Measurements from ENCODE around the gene CRNKL1. TPM values are rescaled to one million over a fixed set of nuclear protein-coding genes. Genes with fewer than 3 reads are reported as not detected.

CRNKL1 gene
- total RNA-seq, 1 experiment from 2014 or later, result 20.4 TPM

- peak overlapping the region; percentile 29 for H2AFZ ChIP-seq (ENCODE audit: low read depth, low read length, poor library complexity, severe bottlenecking)
- POLR2A ChIA-PET, result interaction anchor here (0.8 to 1.5 kb wide), 4 partner anchors 9 to 18 kb away, joined by 3 to 4 read pairs (median 3); no protein-coding TSS in a partner anchor
- RAD21 ChIA-PET (ENCODE audit: low non-redundant PET in 1 of 2, low total read pairs in 2 of 2, uncharacterized antibody in 2 of 2, unreplicated experiment in 2 of 2), result no interaction called here
- H3K4me2 ChIP-seq (ENCODE audit: low read length), result peak overlapping the region; percentile 81
- H3K27ac ChIP-seq (ENCODE audit: low read depth, low read length), result peak overlapping the region; percentile 68
- ATAC-seq (peak; percentile 30), DNase-seq (ENCODE audit: low read depth, low spot score) (no peak)
- no peaks in the 10 kb centered on the region for H3K9me2 ChIP-seq (ENCODE audit: insufficient read depth)
- TF ChIP-seq POLR2A (IDR thresholded peaks at IDR 0.05; ENCODE audit: borderline replicate concordance, extremely low read depth, insufficient read depth, insufficient read length) (no peak), POLR2AphosphoS5 (IDR thresholded peaks at IDR 0.05; ENCODE audit: low read depth, low read length) (no peak), SP1 (IDR thresholded peaks at IDR 0.05; ENCODE audit: low read depth) (no peak), SIN3A (IDR thresholded peaks at IDR 0.05; ENCODE audit: low read depth) (no peak), ZNF274 (IDR thresholded peaks at IDR 0.05; ENCODE audit: low read depth, low read length) (no peak), FOSL1 (IDR thresholded peaks at IDR 0.05; ENCODE audit: low read depth) (no peak), CTCF (IDR thresholded peaks at IDR 0.05 in 2 of 3, conservative IDR thresholded peaks at IDR 0.05 in 1 of 3; ENCODE audit: borderline replicate concordance in 1 of 3, insufficient read depth in 1 of 3, low read depth in 2 of 3, low read length in 2 of 3) (no peak)
- no peaks in the 10 kb centered on the region for H3K9me3 ChIP-seq (ENCODE audit: control insufficient read depth in 1 of 2, insufficient read depth in 1 of 2, low read depth in 1 of 2, low read length in 2 of 2)
- H3K4me3 ChIP-seq (replicated peaks in 1 of 2; ENCODE audit: low read depth in 1 of 2, low read length in 2 of 2), result peak overlapping the region; percentile 85 to 95
- intact Hi-C loops (cut with micrococcal nuclease), result no loop called here
- H3K4me1 ChIP-seq (ENCODE audit: control insufficient read depth in 1 of 2, insufficient read depth in 2 of 2, low read length in 2 of 2), result peaks cover 9 to 15% of the 10 kb centered on the region in 2 experiments; a peak in 3 of 4 replicates
- CTCF ChIA-PET, result no interaction called here
- H3K79me2 ChIP-seq (ENCODE audit: insufficient read depth, low read length), result peaks cover 21% of the 10 kb centered on the region
- no peaks in the 10 kb centered on the region for H4K20me1 ChIP-seq (ENCODE audit: insufficient read depth)
- H3K9ac ChIP-seq (ENCODE audit: low read length), result peak overlapping the region; percentile 83
- BruUV-seq (replicated peaks), result no TSS peak
- H3K27me3 ChIP-seq (ENCODE audit: insufficient read depth, low read length), result no peaks in the 10 kb centered on the region
- peaks cover 23 to 25% of the 10 kb centered on the region in 2 experiments for H3K36me3 ChIP-seq (ENCODE audit: control insufficient read depth in 1 of 2, insufficient read depth in 2 of 2, low read length in 2 of 2)
These were observed 546 bp downstream of the CRNKL1 start for GRCh38 chr20:20051767-20052073.

- DNase-seq (ENCODE audit: low read depth, low spot score) (no peak), ATAC-seq (no peak)
- no peaks in the 10 kb centered on the region for H4K20me1 ChIP-seq (ENCODE audit: insufficient read depth)
- H3K4me3 ChIP-seq (replicated peaks in 1 of 2; ENCODE audit: low read depth in 1 of 2, low read length in 2 of 2), result no peak overlapping the region
- RAD21 ChIA-PET (ENCODE audit: low non-redundant PET in 1 of 2, low total read pairs in 2 of 2, uncharacterized antibody in 2 of 2, unreplicated experiment in 2 of 2), result no interaction called here
- no peaks in the 10 kb centered on the region for H3K9me3 ChIP-seq (ENCODE audit: control insufficient read depth in 1 of 2, insufficient read depth in 1 of 2, low read depth in 1 of 2, low read length in 2 of 2)
- no peaks in the 10 kb centered on the region for H3K4me1 ChIP-seq (ENCODE audit: control insufficient read depth in 1 of 2, insufficient read depth in 2 of 2, low read length in 2 of 2)
- CTCF ChIA-PET, result no interaction called here
- no peaks in the 10 kb centered on the region for H3K79me2 ChIP-seq (ENCODE audit: insufficient read depth, low read length)
- no peak overlapping the region for H3K9ac ChIP-seq (ENCODE audit: low read length)
- no peaks in the 10 kb centered on the region for H3K27me3 ChIP-seq (ENCODE audit: insufficient read depth, low read length)
- BruUV-seq (replicated peaks), result no TSS peak
- H3K27ac ChIP-seq (ENCODE audit: low read depth, low read length), result no peak overlapping the region
- H3K4me2 ChIP-seq (ENCODE audit: low read length), result no peak overlapping the region
- no peak overlapping the region for H2AFZ ChIP-seq (ENCODE audit: low read depth, low read length, poor library complexity, severe bottlenecking)
- POLR2A ChIA-PET, result no interaction called here
- H3K36me3 ChIP-seq (ENCODE audit: control insufficient read depth in 1 of 2, insufficient read depth in 2 of 2, low read length in 2 of 2), result peaks cover 38 to 78% of the 10 kb centered on the region in 2 experiments
- no peaks in the 10 kb centered on the region for H3K9me2 ChIP-seq (ENCODE audit: insufficient read depth)
- intact Hi-C loops (cut with micrococcal nuclease), result no loop called here
- TF ChIP-seq ZNF274 (IDR thresholded peaks at IDR 0.05; ENCODE audit: low read depth, low read length), result no peak
- no peak for TF ChIP-seq CBX3 (IDR thresholded peaks at IDR 0.05; ENCODE audit: low read depth)
- TF ChIP-seq ZBTB33 (IDR thresholded peaks at IDR 0.05; ENCODE audit: extremely low read depth, insufficient replicate concordance, low read length), result no peak
- TF ChIP-seq, protein P1, sequence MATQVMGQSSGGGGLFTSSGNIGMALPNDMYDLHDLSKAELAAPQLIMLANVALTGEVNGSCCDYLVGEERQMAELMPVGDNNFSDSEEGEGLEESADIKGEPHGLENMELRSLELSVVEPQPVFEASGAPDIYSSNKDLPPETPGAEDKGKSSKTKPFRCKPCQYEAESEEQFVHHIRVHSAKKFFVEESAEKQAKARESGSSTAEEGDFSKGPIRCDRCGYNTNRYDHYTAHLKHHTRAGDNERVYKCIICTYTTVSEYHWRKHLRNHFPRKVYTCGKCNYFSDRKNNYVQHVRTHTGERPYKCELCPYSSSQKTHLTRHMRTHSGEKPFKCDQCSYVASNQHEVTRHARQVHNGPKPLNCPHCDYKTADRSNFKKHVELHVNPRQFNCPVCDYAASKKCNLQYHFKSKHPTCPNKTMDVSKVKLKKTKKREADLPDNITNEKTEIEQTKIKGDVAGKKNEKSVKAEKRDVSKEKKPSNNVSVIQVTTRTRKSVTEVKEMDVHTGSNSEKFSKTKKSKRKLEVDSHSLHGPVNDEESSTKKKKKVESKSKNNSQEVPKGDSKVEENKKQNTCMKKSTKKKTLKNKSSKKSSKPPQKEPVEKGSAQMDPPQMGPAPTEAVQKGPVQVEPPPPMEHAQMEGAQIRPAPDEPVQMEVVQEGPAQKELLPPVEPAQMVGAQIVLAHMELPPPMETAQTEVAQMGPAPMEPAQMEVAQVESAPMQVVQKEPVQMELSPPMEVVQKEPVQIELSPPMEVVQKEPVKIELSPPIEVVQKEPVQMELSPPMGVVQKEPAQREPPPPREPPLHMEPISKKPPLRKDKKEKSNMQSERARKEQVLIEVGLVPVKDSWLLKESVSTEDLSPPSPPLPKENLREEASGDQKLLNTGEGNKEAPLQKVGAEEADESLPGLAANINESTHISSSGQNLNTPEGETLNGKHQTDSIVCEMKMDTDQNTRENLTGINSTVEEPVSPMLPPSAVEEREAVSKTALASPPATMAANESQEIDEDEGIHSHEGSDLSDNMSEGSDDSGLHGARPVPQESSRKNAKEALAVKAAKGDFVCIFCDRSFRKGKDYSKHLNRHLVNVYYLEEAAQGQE (IDR thresholded peaks at IDR 0.05; ENCODE audit: low read depth), result no peak
- TF ChIP-seq EZH2phosphoT487 (IDR thresholded peaks at IDR 0.05; ENCODE audit: borderline replicate concordance), result no peak
- no peak for TF ChIP-seq EZH2 (IDR thresholded peaks at IDR 0.05)
- no peak for TF ChIP-seq FOSL1 (IDR thresholded peaks at IDR 0.05; ENCODE audit: low read depth)
These were observed 12.4 kb downstream of the CRNKL1 start for GRCh38 chr20:20039752-20040387.
